Measurements from ENCODE around the gene APOBEC3A. TPM values are rescaled to one million over a fixed set of nuclear protein-coding genes. Genes with fewer than 3 reads are reported as not detected.

The APOBEC3A gene
- 0.12 and 0.43 TPM in 2 replicates for total RNA-seq

DNA sequence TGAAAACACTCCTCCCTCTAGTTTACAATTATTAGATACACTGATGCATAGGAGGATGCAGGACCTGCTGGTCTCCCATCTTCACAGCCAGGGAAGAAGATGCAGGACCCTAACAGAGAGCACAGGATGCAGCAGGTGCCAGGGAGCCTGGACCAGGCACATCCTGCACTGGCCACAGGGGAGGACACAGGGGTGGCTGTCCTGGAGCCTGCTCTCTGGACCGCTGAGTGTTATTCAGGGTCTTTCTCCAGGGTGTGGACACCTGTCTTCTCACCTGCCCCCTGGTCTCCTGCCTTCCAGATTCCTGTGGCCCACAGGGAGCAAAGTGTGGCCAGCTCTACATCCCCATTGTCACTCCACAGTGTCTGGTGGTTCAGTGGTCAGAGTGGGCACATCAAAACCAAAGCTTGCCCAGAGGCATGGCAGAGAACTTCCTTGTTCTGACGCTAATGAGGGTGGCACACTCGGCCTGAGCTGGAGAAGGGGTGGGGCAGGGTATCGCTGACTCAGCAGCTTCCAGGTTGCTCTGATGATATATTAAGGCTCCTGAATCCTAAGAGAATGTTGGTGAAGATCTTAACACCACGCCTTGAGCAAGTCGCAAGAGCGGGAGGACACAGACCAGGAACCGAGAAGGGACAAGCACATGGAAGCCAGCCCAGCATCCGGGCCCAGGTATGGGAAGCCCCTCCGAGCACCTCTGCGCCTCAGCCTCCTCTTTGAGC, at the start of gene APOBEC3A:
TSS of gene APOBEC3A (plus strand) at position 564 of the 725 bp plus-strand sequence. CDS start at position 647, 83 bp downstream.
- no peak within 1 kb of the TSS for H3K4me3 ChIP-seq (ENCODE audit: low read depth, low read length)
- TF ChIP-seq, protein P1, sequence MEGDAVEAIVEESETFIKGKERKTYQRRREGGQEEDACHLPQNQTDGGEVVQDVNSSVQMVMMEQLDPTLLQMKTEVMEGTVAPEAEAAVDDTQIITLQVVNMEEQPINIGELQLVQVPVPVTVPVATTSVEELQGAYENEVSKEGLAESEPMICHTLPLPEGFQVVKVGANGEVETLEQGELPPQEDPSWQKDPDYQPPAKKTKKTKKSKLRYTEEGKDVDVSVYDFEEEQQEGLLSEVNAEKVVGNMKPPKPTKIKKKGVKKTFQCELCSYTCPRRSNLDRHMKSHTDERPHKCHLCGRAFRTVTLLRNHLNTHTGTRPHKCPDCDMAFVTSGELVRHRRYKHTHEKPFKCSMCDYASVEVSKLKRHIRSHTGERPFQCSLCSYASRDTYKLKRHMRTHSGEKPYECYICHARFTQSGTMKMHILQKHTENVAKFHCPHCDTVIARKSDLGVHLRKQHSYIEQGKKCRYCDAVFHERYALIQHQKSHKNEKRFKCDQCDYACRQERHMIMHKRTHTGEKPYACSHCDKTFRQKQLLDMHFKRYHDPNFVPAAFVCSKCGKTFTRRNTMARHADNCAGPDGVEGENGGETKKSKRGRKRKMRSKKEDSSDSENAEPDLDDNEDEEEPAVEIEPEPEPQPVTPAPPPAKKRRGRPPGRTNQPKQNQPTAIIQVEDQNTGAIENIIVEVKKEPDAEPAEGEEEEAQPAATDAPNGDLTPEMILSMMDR (conservative IDR thresholded peaks at IDR 0.05; ENCODE audit: low read depth, low read length): no peak
- no peak for DNase-seq (ENCODE audit: low read depth)

DNA sequence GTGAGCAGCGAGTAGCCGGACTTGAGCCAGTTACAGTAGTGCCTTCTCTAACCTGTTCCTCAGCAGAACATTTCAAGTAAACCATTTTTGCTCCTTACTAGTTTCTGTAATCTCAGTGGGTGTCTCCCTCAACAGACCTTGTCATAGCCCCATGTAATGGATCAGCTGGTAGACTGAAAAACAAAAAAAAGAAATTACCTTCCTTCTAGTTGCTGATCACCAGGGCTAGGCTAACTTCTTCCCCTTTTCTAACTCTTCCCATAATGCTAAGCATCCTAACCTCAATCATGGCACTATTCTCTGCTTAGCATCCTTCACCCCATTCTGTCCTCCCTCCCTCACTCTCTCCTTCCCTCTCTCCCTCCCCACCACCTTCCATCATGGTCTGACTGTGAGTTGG, 49.6 kb upstream of the APOBEC3A start:
- no peak for DNase-seq (ENCODE audit: low read depth)
- H3K4me3 ChIP-seq (ENCODE audit: low read depth, low read length): no peak overlapping the region
- TF ChIP-seq, protein P1 (conservative IDR thresholded peaks at IDR 0.05; ENCODE audit: low read depth, low read length): no peak

DNA sequence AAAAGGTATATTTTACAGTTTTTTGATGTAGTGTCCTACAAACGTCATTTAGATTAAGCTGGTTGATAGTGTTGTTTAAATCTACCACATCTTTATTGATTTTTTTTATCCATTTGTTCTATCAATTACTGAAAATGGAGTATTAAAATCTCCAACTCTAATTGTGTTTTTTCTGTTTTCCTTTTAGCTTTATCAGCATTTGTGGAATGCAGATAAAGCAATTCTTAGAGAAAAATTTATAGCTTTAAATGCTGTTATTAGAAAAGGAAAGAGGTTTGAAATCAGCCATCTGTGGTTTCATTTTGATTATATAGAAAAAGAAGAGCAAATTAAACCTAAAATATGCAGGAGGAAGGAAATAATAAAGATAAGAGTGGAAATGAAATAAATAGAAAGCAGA, 46.0 kb upstream of the APOBEC3A start:
- DNase-seq (ENCODE audit: low read depth): no peak
- no peak overlapping the region for H3K4me3 ChIP-seq (ENCODE audit: low read depth, low read length)
- TF ChIP-seq, protein P1 (conservative IDR thresholded peaks at IDR 0.05; ENCODE audit: low read depth, low read length): no peak

DNA sequence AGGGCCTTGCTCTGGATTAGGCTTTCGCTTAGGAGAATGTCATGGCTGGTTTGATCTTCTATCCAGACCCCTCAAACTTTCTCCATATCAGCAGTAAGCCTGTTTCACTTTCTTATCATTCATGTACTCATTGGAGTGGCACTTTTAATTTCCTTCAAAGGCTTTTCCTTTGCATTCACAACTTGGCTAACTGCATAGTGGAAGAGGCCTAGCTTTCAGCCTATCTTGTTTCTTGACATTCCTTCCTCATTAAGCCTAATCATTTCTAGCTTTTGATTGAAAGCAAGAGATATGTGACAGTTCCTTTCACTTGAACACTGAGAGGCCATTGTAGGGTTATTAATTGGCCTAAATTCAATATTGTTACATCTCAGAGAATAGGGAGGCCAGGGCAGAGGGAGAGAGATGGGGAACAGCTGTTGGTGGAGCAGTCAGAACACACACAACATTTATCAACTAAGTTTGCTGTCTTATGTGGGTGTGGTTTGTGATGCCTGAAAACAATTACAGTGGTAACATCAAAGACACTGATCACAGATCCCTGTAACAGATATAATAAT, 37.7 kb upstream of the APOBEC3A start:
- no peak overlapping the region for H3K4me3 ChIP-seq (ENCODE audit: low read depth, low read length)
- no peak for DNase-seq (ENCODE audit: low read depth)
- TF ChIP-seq, protein P1 (conservative IDR thresholded peaks at IDR 0.05; ENCODE audit: low read depth, low read length): no peak

DNA sequence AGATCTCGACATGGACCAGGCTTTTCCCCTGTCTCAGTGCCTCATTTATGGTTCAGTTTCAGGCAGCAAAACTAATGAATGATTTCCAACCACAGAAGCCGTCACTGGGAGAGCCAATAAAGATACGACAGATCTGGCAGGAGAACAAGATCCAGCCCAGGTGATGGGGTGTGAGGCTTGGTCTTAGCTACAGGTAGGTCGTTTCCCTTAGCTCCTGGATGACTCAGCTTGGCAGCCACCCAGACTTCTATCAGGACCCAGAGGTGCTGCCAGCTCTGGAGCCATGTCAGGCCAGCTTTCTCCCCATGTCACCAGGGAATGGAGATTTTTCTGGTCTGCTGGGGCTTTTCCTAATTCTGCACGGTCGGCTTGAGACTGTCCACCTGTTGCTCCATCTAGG, 36.3 kb upstream of the APOBEC3A start:
- H3K4me3 ChIP-seq (ENCODE audit: low read depth, low read length): no peak overlapping the region
- DNase-seq (ENCODE audit: low read depth): no peak
- TF ChIP-seq, protein P1 (conservative IDR thresholded peaks at IDR 0.05; ENCODE audit: low read depth, low read length): no peak

DNA sequence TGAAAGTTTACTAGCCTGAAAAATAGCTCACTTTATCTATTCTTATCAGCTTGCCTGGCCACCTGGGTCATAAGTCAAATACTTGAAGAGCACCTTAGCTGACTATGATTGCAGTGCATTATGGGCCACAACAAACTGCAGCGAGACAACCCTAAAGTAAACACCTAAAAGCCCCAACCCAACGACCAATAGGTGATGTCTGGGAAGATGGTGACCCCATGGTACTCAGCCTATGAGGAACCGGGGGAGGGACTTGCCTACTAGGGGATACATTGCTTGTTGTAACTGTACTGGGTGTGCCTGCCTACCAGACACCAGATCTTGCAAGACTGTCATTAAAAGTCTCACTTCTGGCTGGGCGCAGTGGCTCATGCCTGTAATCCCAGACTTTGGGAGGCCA, 35.6 kb upstream of the APOBEC3A start:
- DNase-seq (ENCODE audit: low read depth): no peak
- TF ChIP-seq, protein P1 (conservative IDR thresholded peaks at IDR 0.05; ENCODE audit: low read depth, low read length): no peak
- H3K4me3 ChIP-seq (ENCODE audit: low read depth, low read length): no peak overlapping the region

Data from epithelial cell of proximal tubule (primary cell).